ENCODE results near the gene AK8.

Gene AK8

GRCh38 chr9:132827366-132827765 lies 50.7 kb downstream of the AK8 start:
- no peak overlapping the region for H3K4me3 ChIP-seq (replicated peaks in 1 of 2; ENCODE audit: low read depth in 2 of 2, low read length in 2 of 2)
- DNase-seq (ENCODE audit: low read depth in 2 of 2) = no peak
- no peak for TF ChIP-seq CTCF (IDR thresholded peaks at IDR 0.05; ENCODE audit: low read depth, low read length)

- no peak overlapping the region for H3K4me3 ChIP-seq (replicated peaks in 1 of 2; ENCODE audit: low read depth in 2 of 2, low read length in 2 of 2)
- TF ChIP-seq CTCF (IDR thresholded peaks at IDR 0.05; ENCODE audit: low read depth, low read length) = no peak
- no peak for DNase-seq (ENCODE audit: low read depth in 2 of 2)
Measured at GRCh38 chr9:132826621-132827365, 51.3 kb downstream of the AK8 start.

- DNase-seq (ENCODE audit: low read depth in 2 of 2) = no peak
- no peak for TF ChIP-seq CTCF (IDR thresholded peaks at IDR 0.05; ENCODE audit: low read depth, low read length)
- no peak overlapping the region for H3K4me3 ChIP-seq (replicated peaks in 1 of 2; ENCODE audit: low read depth in 2 of 2, low read length in 2 of 2)
Measured at GRCh38 chr9:132826131-132826530, 52.0 kb downstream of the AK8 start.

- TF ChIP-seq CTCF (IDR thresholded peaks at IDR 0.05; ENCODE audit: low read depth, low read length) = no peak
- DNase-seq (ENCODE audit: low read depth in 2 of 2) = no peak
- no peak overlapping the region for H3K4me3 ChIP-seq (replicated peaks in 1 of 2; ENCODE audit: low read depth in 2 of 2, low read length in 2 of 2)
Measured at GRCh38 chr9:132825430-132825829, 52.7 kb downstream of the AK8 start.

- H3K4me3 ChIP-seq (replicated peaks in 1 of 2; ENCODE audit: low read depth in 2 of 2, low read length in 2 of 2) = no peak overlapping the region
- no peak for TF ChIP-seq CTCF (IDR thresholded peaks at IDR 0.05; ENCODE audit: low read depth, low read length)
- DNase-seq (ENCODE audit: low read depth in 2 of 2) = no peak
Measured at GRCh38 chr9:132824951-132825350, 53.1 kb downstream of the AK8 start.

GRCh38 chr9:132824151-132824550 lies 53.9 kb downstream of the AK8 start:
- H3K4me3 ChIP-seq (replicated peaks in 1 of 2; ENCODE audit: low read depth in 2 of 2, low read length in 2 of 2) = no peak overlapping the region
- TF ChIP-seq CTCF (IDR thresholded peaks at IDR 0.05; ENCODE audit: low read depth, low read length) = no peak
- no peak for DNase-seq (ENCODE audit: low read depth in 2 of 2)
